Natural killer cell treated with Interleukin-12 subunit alpha and Interleukin-12 subunit beta and Interleukin-15 and Interleukin-18, amount 100 ng/mL, for 72 hours (primary cell): Measurements from ENCODE around the gene ZFAND3. TPM values are rescaled to one million over a fixed set of nuclear protein-coding genes. Genes with fewer than 3 reads are reported as not detected.

Experiments used
- ATAC-seq, 2 donors: fragments of 150-1000 bp; cut with Tn5 transposase in 1 of 2; sonication (Bioruptor Pico), chemical (Tn5 transposase) in 1 of 2; 2 replicates each; pipeline ENCODE4 v1.10.0; 2021
- DNase-seq: peaks from one replicate; pipeline ENCODE4 v3.0.0; 2022; ENCODE audit warnings: low spot score
- H3K27ac Mint-ChIP-seq, 2 donors: 1 replicate in 1 of 2; 2 replicates in 1 of 2; pipeline ENCODE4 v1.8.0; 2022; ENCODE audit warnings: mixed read lengths in 2 of 2, mild to moderate bottlenecking in 1 of 2, moderate library complexity in 1 of 2
- H3K27me3 Mint-ChIP-seq, 2 donors: 1 replicate in 1 of 2; 2 replicates in 1 of 2; pipeline ENCODE4 v1.8.0; 2022; ENCODE audit warnings: mixed read lengths in 2 of 2
- H3K36me3 Mint-ChIP-seq: one replicate; pipeline ENCODE4 v1.8.0; 2022; ENCODE audit warnings: mixed read lengths
- H3K4me1 Mint-ChIP-seq, 2 donors: 1 replicate in 1 of 2; 2 replicates in 1 of 2; pipeline ENCODE4 v1.8.0; 2022; ENCODE audit warnings: low read depth in 2 of 2, mixed read lengths in 2 of 2, mild to moderate bottlenecking in 1 of 2
- H3K4me3 Mint-ChIP-seq: one replicate; pipeline ENCODE4 v1.8.0; 2022; ENCODE audit warnings: mixed read lengths
- H3K9me3 Mint-ChIP-seq: 2 replicates; pipeline ENCODE4 v1.8.0; 2022; ENCODE audit warnings: mixed read lengths
- total RNA-seq, 2 donors: library from RNA; stranded (reverse); gene quantifications; one replicate each; pipeline ENCODE4 v1.2.3, GENCODE V29; 2022

ZFAND3 gene
- total RNA-seq, 2 donors from 2014 or later, result 51.0 to 100 TPM

- H3K4me1 Mint-ChIP-seq, result peaks cover 33 to 34% of the 10 kb centered on the region in 2 donors
- H3K9me3 Mint-ChIP-seq, result no peaks in the 10 kb centered on the region
- ATAC-seq, result peak in 1 of 2 donors; percentile 48
- no peak overlapping the region for H3K4me3 Mint-ChIP-seq
- peaks cover 8% of the 10 kb centered on the region for H3K36me3 Mint-ChIP-seq
- H3K27ac Mint-ChIP-seq, result no peak overlapping the region
- H3K27me3 Mint-ChIP-seq, result no peaks in the 10 kb centered on the region
- DNase-seq, result no peak
Observed at GRCh38 chr6:38057994-38058393, 238.5 kb downstream of the ZFAND3 start.

GRCh38 chr6:38062066-38062465 lies 242.5 kb downstream of the ZFAND3 start:
- Mint-ChIP-seq H3K4me3 (no peak overlapping the region), H3K4me1 (peaks cover 17 to 31% of the 10 kb centered on the region in 2 donors), H3K36me3 (peaks cover 14% of the 10 kb centered on the region), H3K27me3 (no peaks in the 10 kb centered on the region), H3K27ac (no peak overlapping the region), H3K9me3 (no peaks in the 10 kb centered on the region)
- ATAC-seq (no peak), DNase-seq (no peak)

GRCh38 chr6:38063973-38064372 lies 244.4 kb downstream of the ZFAND3 start:
- H3K36me3 Mint-ChIP-seq, result peaks cover 14% of the 10 kb centered on the region
- no peak overlapping the region for H3K4me3 Mint-ChIP-seq
- DNase-seq, result no peak
- H3K9me3 Mint-ChIP-seq, result no peaks in the 10 kb centered on the region
- no peak for ATAC-seq
- no peak overlapping the region for H3K27ac Mint-ChIP-seq
- no peaks in the 10 kb centered on the region for H3K27me3 Mint-ChIP-seq
- peaks cover 4 to 30% of the 10 kb centered on the region in 2 donors for H3K4me1 Mint-ChIP-seq

- ATAC-seq (no peak), DNase-seq (no peak)
- Mint-ChIP-seq H3K27me3 (no peaks in the 10 kb centered on the region), H3K27ac (no peak overlapping the region), H3K36me3 (peaks cover 14% of the 10 kb centered on the region), H3K4me1 (peaks cover 4 to 33% of the 10 kb centered on the region in 2 donors), H3K4me3 (no peak overlapping the region), H3K9me3 (no peaks in the 10 kb centered on the region)
Observed at GRCh38 chr6:38064431-38064830, 244.9 kb downstream of the ZFAND3 start.

GRCh38 chr6:38065734-38066305 lies 246.3 kb downstream of the ZFAND3 start:
- DNase-seq (no peak), ATAC-seq (no peak)
- Mint-ChIP-seq H3K27ac (peak overlapping the region in 1 of 2 donors; percentile 9), H3K4me3 (no peak overlapping the region), H3K9me3 (no peaks in the 10 kb centered on the region), H3K4me1 (peaks cover 4 to 29% of the 10 kb centered on the region in 2 donors), H3K36me3 (peaks cover 14% of the 10 kb centered on the region), H3K27me3 (no peaks in the 10 kb centered on the region)

- Mint-ChIP-seq H3K36me3 (peaks cover 6% of the 10 kb centered on the region), H3K27ac (peak overlapping the region in 1 of 2 donors; percentile 35), H3K4me1 (peaks cover 4 to 29% of the 10 kb centered on the region in 2 donors), H3K27me3 (no peaks in the 10 kb centered on the region), H3K9me3 (no peaks in the 10 kb centered on the region), H3K4me3 (no peak overlapping the region)
- no peak for ATAC-seq
- no peak for DNase-seq
Observed at GRCh38 chr6:38067263-38067980, 247.9 kb downstream of the ZFAND3 start.

- H3K36me3 Mint-ChIP-seq, result no peaks in the 10 kb centered on the region
- no peaks in the 10 kb centered on the region for H3K27me3 Mint-ChIP-seq
- H3K9me3 Mint-ChIP-seq, result no peaks in the 10 kb centered on the region
- no peak overlapping the region for H3K4me3 Mint-ChIP-seq
- no peak overlapping the region for H3K27ac Mint-ChIP-seq
- no peak for ATAC-seq
- H3K4me1 Mint-ChIP-seq, result peaks cover 4 to 28% of the 10 kb centered on the region in 2 donors
- no peak for DNase-seq
Observed at GRCh38 chr6:38068854-38069590, 249.5 kb downstream of the ZFAND3 start.

GRCh38 chr6:38077488-38078030 lies 258.0 kb downstream of the ZFAND3 start:
- no peak overlapping the region for H3K4me3 Mint-ChIP-seq
- H3K27ac Mint-ChIP-seq, result no peak overlapping the region
- ATAC-seq (no peak), DNase-seq (no peak)
- no peaks in the 10 kb centered on the region for H3K36me3 Mint-ChIP-seq
- H3K27me3 Mint-ChIP-seq, result no peaks in the 10 kb centered on the region
- H3K9me3 Mint-ChIP-seq, result no peaks in the 10 kb centered on the region
- peaks cover 13 to 18% of the 10 kb centered on the region in 2 donors for H3K4me1 Mint-ChIP-seq

- H3K36me3 Mint-ChIP-seq, result no peaks in the 10 kb centered on the region
- ATAC-seq (no peak), DNase-seq (no peak)
- no peak overlapping the region for H3K4me3 Mint-ChIP-seq
- H3K27ac Mint-ChIP-seq, result no peak overlapping the region
- H3K4me1 Mint-ChIP-seq, result peaks cover 9 to 18% of the 10 kb centered on the region in 2 donors
- H3K27me3 Mint-ChIP-seq, result no peaks in the 10 kb centered on the region
- no peaks in the 10 kb centered on the region for H3K9me3 Mint-ChIP-seq
Observed at GRCh38 chr6:38078671-38079070, 259.1 kb downstream of the ZFAND3 start.

- no peaks in the 10 kb centered on the region for H3K36me3 Mint-ChIP-seq
- H3K4me3 Mint-ChIP-seq, result no peak overlapping the region
- ATAC-seq (no peak), DNase-seq (no peak)
- no peaks in the 10 kb centered on the region for H3K27me3 Mint-ChIP-seq
- H3K9me3 Mint-ChIP-seq, result no peaks in the 10 kb centered on the region
- H3K27ac Mint-ChIP-seq, result no peak overlapping the region
- H3K4me1 Mint-ChIP-seq, result peaks cover 9 to 18% of the 10 kb centered on the region in 2 donors
Observed at GRCh38 chr6:38079107-38079506, 259.6 kb downstream of the ZFAND3 start.

GRCh38 chr6:38079537-38079936 lies 260.0 kb downstream of the ZFAND3 start:
- H3K9me3 Mint-ChIP-seq, result no peaks in the 10 kb centered on the region
- DNase-seq (no peak), ATAC-seq (no peak)
- H3K36me3 Mint-ChIP-seq, result no peaks in the 10 kb centered on the region
- H3K4me3 Mint-ChIP-seq, result no peak overlapping the region
- H3K27me3 Mint-ChIP-seq, result no peaks in the 10 kb centered on the region
- H3K4me1 Mint-ChIP-seq, result peaks cover 11 to 18% of the 10 kb centered on the region in 2 donors
- H3K27ac Mint-ChIP-seq, result no peak overlapping the region

GRCh38 chr6:38080360-38080759 lies 260.8 kb downstream of the ZFAND3 start:
- DNase-seq (no peak), ATAC-seq (no peak)
- Mint-ChIP-seq H3K27ac (peak overlapping the region in 1 of 2 donors; percentile 24), H3K36me3 (peaks cover 6% of the 10 kb centered on the region), H3K4me3 (no peak overlapping the region), H3K4me1 (peaks cover 13 to 14% of the 10 kb centered on the region in 2 donors), H3K27me3 (no peaks in the 10 kb centered on the region), H3K9me3 (no peaks in the 10 kb centered on the region)

GRCh38 chr6:38080889-38081288 lies 261.4 kb downstream of the ZFAND3 start:
- H3K27me3 Mint-ChIP-seq, result no peaks in the 10 kb centered on the region
- no peak for ATAC-seq
- H3K27ac Mint-ChIP-seq, result peak overlapping the region in 1 of 2 donors; percentile 24

GRCh38 chr6:38085031-38085430 lies 265.5 kb downstream of the ZFAND3 start:
- ATAC-seq, result no peak
- Mint-ChIP-seq H3K27me3 (no peaks in the 10 kb centered on the region), H3K9me3 (no peaks in the 10 kb centered on the region), H3K4me1 (peaks cover 16 to 20% of the 10 kb centered on the region in 2 donors), H3K36me3 (peaks cover 16% of the 10 kb centered on the region), H3K4me3 (no peak overlapping the region), H3K27ac (no peak overlapping the region)
- no peak for DNase-seq

More at GRCh38 chr6:38080889-38081288, 261.4 kb downstream of the ZFAND3 start:
- peaks cover 11 to 17% of the 10 kb centered on the region in 2 donors for H3K4me1 Mint-ChIP-seq
- H3K4me3 Mint-ChIP-seq, result no peak overlapping the region
- peaks cover 6% of the 10 kb centered on the region for H3K36me3 Mint-ChIP-seq
- no peaks in the 10 kb centered on the region for H3K9me3 Mint-ChIP-seq
- DNase-seq, result no peak
